Measurements from ENCODE around the gene TSPEAR.
"Not testable (repeated sequence)": the region's sequence is repeated elsewhere in the genome, so short reads cannot be mapped to it uniquely, and the experiment has no call there.

The TSPEAR gene

GRCh38 chr21:44640761-44641160 lies 70.6 kb downstream of the TSPEAR start:
- WGBS, 2 experiments: 93 to 94% methylated on average over 5 of the region's 5 CpGs
- no peak overlapping the region for H3K27ac ChIP-seq (ENCODE audit: insufficient read depth, low read depth, low read length, poor library complexity, severe bottlenecking)
- H3K27me3 ChIP-seq (ENCODE audit: control insufficient read depth, insufficient read depth, low read length, poor library complexity, severe bottlenecking): no peaks in the 10 kb centered on the region
- no peak overlapping the region for H3K4me3 ChIP-seq (ENCODE audit: insufficient read depth, low read depth, low read length)
- H3K9me3 ChIP-seq (ENCODE audit: control insufficient read depth, low read length): peaks cover 2% of the 10 kb centered on the region
- no peaks in the 10 kb centered on the region for H3K36me3 ChIP-seq (ENCODE audit: control insufficient read depth, insufficient read depth, low read length)
- peaks cover 12% of the 10 kb centered on the region for H3K4me1 ChIP-seq (ENCODE audit: control insufficient read depth, insufficient read depth, low read length)

GRCh38 chr21:44639331-44639655 lies 72.1 kb downstream of the TSPEAR start:
- H3K27me3 ChIP-seq (ENCODE audit: control insufficient read depth, insufficient read depth, low read length, poor library complexity, severe bottlenecking): no peaks in the 10 kb centered on the region
- WGBS, 2 experiments: 96% methylated on average over 12 of the region's 12 CpGs
- no peak overlapping the region for H3K27ac ChIP-seq (ENCODE audit: insufficient read depth, low read depth, low read length, poor library complexity, severe bottlenecking)
- no peak overlapping the region for H3K4me3 ChIP-seq (ENCODE audit: insufficient read depth, low read depth, low read length)
- H3K4me1 ChIP-seq (ENCODE audit: control insufficient read depth, insufficient read depth, low read length): peaks cover 12% of the 10 kb centered on the region
- no peaks in the 10 kb centered on the region for H3K36me3 ChIP-seq (ENCODE audit: control insufficient read depth, insufficient read depth, low read length)
- peaks cover 2% of the 10 kb centered on the region for H3K9me3 ChIP-seq (ENCODE audit: control insufficient read depth, low read length)

DNA sequence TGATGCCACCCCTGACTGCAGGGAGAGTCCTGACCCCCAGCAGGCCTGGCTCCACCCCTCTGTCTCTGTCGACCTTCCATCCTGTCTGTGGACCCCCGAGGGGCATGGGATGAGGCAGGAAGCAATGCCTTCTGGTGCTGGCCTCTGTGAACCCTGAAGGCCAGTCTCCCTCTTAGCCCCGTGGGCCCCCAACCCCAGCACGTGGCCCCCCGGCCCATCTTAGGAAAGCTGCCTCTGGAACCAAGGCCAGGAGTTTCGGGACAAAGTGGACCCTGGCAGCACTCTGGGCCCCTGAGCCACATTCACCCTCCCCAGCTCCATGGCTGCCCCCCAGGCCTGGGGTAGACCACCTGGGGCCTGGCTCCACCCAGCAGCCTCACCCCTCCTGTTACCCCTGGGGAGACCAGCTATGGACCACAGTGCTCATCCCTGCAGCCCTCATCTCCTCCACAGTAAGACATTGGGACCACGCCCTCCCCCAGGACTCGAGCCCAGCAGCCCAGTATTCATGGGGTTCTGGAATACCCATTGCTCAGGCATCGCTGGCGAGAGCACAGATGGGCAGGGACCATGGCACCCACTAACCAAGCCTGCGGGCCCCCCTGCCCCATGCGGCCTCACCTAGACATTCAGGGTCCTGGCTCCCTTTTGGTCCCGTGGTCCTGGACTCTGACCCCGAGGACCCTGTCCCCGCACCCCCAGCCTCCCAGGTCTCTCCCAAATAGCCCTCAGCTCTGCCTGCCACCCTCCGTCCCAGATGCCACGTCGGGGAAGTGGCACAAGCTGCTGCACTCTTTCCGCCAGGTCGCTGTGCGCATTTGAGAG lies 72.7 kb downstream of the TSPEAR start:
- WGBS, 2 experiments: 91 to 95% methylated on average over 19 to 20 of the region's 21 CpGs
- not testable (repeated sequence) for H3K4me3 ChIP-seq (ENCODE audit: insufficient read depth, low read depth, low read length); H3K27me3 ChIP-seq (ENCODE audit: control insufficient read depth, insufficient read depth, low read length, poor library complexity, severe bottlenecking)

DNA sequence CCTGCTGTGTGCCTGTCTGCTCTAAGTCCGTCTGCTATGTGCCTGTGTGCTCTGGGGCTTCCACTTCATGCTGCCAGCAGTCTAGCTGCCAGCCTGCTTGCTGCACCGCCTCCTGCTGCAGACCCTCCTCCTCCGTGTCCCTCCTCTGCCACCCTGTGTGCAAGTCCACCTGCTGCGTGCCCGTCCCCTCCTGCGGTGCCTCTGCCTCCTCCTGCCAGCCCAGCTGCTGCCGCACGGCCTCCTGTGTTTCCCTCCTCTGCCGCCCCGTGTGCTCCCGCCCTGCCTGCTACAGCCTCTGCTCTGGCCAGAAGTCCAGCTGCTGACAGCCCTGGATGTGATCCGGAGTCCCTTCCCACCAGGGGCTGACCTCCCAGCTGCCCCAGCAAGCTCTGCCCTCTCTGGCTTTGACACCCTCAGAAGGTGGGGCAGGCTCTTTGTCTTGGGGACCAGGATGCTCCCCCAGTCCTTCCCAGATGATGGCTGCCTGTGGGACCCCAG lies 73.5 kb downstream of the TSPEAR start:
- peaks cover 12% of the 10 kb centered on the region for H3K4me1 ChIP-seq (ENCODE audit: control insufficient read depth, insufficient read depth, low read length)
- 81 to 83% methylated on average over 7 to 8 of the region's 12 CpGs for WGBS, 2 experiments
- not testable (repeated sequence) for H3K27me3 ChIP-seq (ENCODE audit: control insufficient read depth, insufficient read depth, low read length, poor library complexity, severe bottlenecking)

More for the DNA sequence above, 72.7 kb downstream of the TSPEAR start:
- peaks cover 12% of the 10 kb centered on the region for H3K4me1 ChIP-seq (ENCODE audit: control insufficient read depth, insufficient read depth, low read length)
- H3K9me3 ChIP-seq (ENCODE audit: control insufficient read depth, low read length); H3K27ac ChIP-seq (ENCODE audit: insufficient read depth, low read depth, low read length, poor library complexity, severe bottlenecking); H3K36me3 ChIP-seq (ENCODE audit: control insufficient read depth, insufficient read depth, low read length): not testable (repeated sequence)

DNA sequence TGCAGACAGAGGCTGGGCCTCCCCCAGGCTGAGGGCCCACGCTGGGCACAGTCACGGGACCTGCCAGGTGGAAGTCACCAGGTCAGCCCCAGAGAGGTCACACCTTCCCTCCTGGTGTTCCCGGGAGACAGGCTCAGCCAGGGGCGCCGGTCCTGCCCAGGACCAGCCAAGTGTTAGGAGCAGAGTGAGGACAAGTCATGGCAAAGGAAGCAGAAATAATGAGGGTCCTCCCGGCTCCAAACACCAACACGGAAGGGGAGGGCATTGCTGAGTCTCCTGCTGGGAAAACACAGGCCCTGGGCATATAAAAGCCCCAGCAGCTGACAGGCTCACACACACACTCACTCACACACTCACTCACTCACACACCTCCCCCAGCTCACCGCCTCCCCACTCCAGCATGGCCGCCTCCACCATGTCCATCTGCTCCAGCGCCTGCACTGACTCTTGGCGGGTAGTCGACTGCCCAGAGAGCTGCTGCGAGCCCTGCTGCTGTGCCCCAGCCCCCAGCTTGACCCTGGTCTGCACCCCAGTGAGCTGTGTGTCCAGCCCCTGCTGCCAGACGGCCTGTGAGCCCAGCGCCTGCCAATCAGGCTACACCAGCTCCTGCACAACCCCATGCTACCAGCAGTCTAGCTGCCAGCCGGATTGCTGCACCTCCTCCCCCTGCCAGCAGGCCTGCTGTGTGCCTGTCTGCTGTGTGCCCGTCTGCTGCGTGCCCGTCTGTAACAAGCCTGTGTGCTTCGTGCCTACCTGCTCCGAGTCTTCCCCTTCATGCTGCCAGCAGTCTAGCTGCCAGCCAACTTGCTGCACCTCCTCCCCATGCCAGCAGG lies 74.1 kb downstream of the TSPEAR start, which contains the start of gene KRTAP10-10:
Gene KRTAP10-10 (plus strand): TSS at position 339 of the 833 bp plus-strand sequence. CDS start 62 bp downstream, at position 401.
- Histone ChIP-seq H3K4me1 (ENCODE audit: control insufficient read depth, insufficient read depth, low read length) (peaks cover 12% of the 10 kb centered on the region), H3K4me3 (ENCODE audit: insufficient read depth, low read depth, low read length) (no peak within 1 kb of the TSS), H3K9me3 (ENCODE audit: control insufficient read depth, low read length) (no peaks in the 10 kb centered on the region), H3K27me3 (ENCODE audit: control insufficient read depth, insufficient read depth, low read length, poor library complexity, severe bottlenecking) (no peaks in the 10 kb centered on the region), H3K36me3 (ENCODE audit: control insufficient read depth, insufficient read depth, low read length) (no peaks in the 10 kb centered on the region), H3K27ac (ENCODE audit: insufficient read depth, low read depth, low read length, poor library complexity, severe bottlenecking) (no peak within 1 kb of the TSS)
- WGBS, 2 experiments: 72 to 75% methylated on average over 21 of the region's 21 CpGs

More for the DNA sequence above, 73.5 kb downstream of the TSPEAR start:
- not testable (repeated sequence) for H3K27ac ChIP-seq (ENCODE audit: insufficient read depth, low read depth, low read length, poor library complexity, severe bottlenecking); H3K36me3 ChIP-seq (ENCODE audit: control insufficient read depth, insufficient read depth, low read length); H3K9me3 ChIP-seq (ENCODE audit: control insufficient read depth, low read length); H3K4me3 ChIP-seq (ENCODE audit: insufficient read depth, low read depth, low read length)

GRCh38 chr21:44636209-44637017 lies 75.0 kb downstream of the TSPEAR start:
- 92 to 95% methylated on average over 15 of the region's 15 CpGs for WGBS, 2 experiments

DNA sequence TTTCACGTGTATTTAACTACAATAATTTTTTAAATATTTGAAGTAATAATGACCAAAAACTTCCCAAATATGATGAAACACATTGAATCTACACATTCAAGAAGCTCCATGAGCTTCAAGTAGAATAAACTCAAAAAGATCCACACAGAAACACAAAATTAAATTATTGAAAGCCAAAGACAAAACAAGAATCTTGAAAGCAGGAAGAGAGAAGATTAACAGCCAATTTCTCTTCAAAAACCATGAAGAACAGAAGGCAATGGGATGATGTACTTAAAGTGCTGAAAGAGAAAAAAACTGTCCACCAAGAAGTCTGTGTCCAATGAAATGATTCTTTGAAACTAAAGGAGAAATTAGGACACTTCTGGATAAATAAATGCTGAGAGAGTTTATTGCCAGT lies 79.3 kb downstream of the TSPEAR start:
- WGBS, 2 experiments: 100% methylated on average over 1 of the region's 1 CpG; no CpG with 5 or more reads in 1 of the 2 experiments
- H3K4me3 ChIP-seq (ENCODE audit: insufficient read depth, low read depth, low read length): no peak overlapping the region
- no peak overlapping the region for H3K27ac ChIP-seq (ENCODE audit: insufficient read depth, low read depth, low read length, poor library complexity, severe bottlenecking)
- H3K36me3 ChIP-seq (ENCODE audit: control insufficient read depth, insufficient read depth, low read length): no peaks in the 10 kb centered on the region
- H3K27me3 ChIP-seq (ENCODE audit: control insufficient read depth, insufficient read depth, low read length, poor library complexity, severe bottlenecking): no peaks in the 10 kb centered on the region
- H3K9me3 ChIP-seq (ENCODE audit: control insufficient read depth, low read length): no peaks in the 10 kb centered on the region
- H3K4me1 ChIP-seq (ENCODE audit: control insufficient read depth, insufficient read depth, low read length): peaks cover 13% of the 10 kb centered on the region

More at GRCh38 chr21:44636209-44637017, 75.0 kb downstream of the TSPEAR start:
- Histone ChIP-seq H3K4me1 (ENCODE audit: control insufficient read depth, insufficient read depth, low read length) (peaks cover 12% of the 10 kb centered on the region), H3K36me3 (ENCODE audit: control insufficient read depth, insufficient read depth, low read length) (no peaks in the 10 kb centered on the region), H3K4me3 (ENCODE audit: insufficient read depth, low read depth, low read length) (no peak overlapping the region), H3K27ac (ENCODE audit: insufficient read depth, low read depth, low read length, poor library complexity, severe bottlenecking) (no peak overlapping the region), H3K27me3 (ENCODE audit: control insufficient read depth, insufficient read depth, low read length, poor library complexity, severe bottlenecking) (no peaks in the 10 kb centered on the region), H3K9me3 (ENCODE audit: control insufficient read depth, low read length) (no peaks in the 10 kb centered on the region)

DNA sequence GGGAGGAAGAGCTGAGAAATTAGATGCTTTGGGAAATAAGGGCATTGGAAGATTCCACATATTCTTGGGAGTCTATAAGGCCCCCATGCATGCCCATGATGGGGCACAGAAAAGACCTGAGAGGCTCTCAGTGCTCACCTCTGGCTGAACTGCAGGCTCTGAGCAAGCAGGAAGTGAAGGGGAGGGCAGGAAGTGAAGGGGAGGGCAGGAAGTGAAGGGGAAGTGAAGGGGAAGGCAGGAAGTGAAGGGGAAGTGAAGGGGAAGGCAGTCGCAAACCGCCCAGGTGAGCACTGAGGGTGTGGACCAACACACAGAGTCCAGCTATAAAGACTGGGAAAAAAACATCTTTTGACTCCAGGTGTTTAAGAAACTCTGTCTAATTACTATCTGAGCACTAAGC lies 80.9 kb downstream of the TSPEAR start:
- Histone ChIP-seq H3K4me1 (ENCODE audit: control insufficient read depth, insufficient read depth, low read length) (peaks cover 8% of the 10 kb centered on the region), H3K9me3 (ENCODE audit: control insufficient read depth, low read length) (no peaks in the 10 kb centered on the region), H3K27me3 (ENCODE audit: control insufficient read depth, insufficient read depth, low read length, poor library complexity, severe bottlenecking) (no peaks in the 10 kb centered on the region), H3K36me3 (ENCODE audit: control insufficient read depth, insufficient read depth, low read length) (no peaks in the 10 kb centered on the region), H3K4me3 (ENCODE audit: insufficient read depth, low read depth, low read length) (no peak overlapping the region), H3K27ac (ENCODE audit: insufficient read depth, low read depth, low read length, poor library complexity, severe bottlenecking) (no peak overlapping the region)
- 96 to 99% methylated on average over 2 of the region's 2 CpGs for WGBS, 2 experiments

DNA sequence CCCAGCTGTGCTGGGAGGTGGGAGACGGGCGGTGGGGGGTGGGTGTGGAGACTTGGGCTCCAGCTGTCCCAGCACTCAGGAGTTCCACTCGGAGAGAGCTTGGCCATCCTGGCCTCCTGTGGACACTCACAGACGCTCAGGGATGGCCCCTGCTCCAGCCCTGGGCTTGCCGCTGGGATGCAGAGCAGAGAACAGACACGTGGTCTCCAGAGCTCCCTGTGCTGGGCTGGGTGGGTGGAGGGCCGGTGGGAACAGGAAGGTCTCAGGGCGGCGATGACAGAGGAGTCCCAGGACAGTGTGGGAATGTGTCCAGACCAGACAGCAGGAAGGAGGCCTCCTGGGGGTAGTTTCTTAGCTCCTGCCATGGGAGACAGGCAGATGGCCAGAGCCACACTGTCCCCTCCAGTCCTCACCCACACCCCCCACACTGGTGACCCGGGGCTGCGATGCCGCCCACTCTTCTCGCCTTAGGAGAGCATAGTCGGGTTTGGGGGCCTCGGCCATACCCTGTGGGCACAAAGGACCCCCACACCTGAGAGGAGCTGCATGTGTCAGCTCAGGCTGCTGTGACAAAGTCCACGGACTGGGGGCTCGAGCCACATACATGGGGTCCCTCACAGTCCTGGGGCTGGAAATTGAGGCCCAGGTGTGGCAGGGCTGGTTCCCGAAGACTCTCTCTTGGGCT lies 82.5 kb downstream of the TSPEAR start:
- H3K9me3 ChIP-seq (ENCODE audit: control insufficient read depth, low read length): no peaks in the 10 kb centered on the region
- no peak overlapping the region for H3K27ac ChIP-seq (ENCODE audit: insufficient read depth, low read depth, low read length, poor library complexity, severe bottlenecking)
- H3K4me3 ChIP-seq (ENCODE audit: insufficient read depth, low read depth, low read length): no peak overlapping the region
- 93 to 94% methylated on average over 18 of the region's 18 CpGs for WGBS, 2 experiments
- H3K4me1 ChIP-seq (ENCODE audit: control insufficient read depth, insufficient read depth, low read length): peaks cover 8% of the 10 kb centered on the region
- H3K36me3 ChIP-seq (ENCODE audit: control insufficient read depth, insufficient read depth, low read length): no peaks in the 10 kb centered on the region
- H3K27me3 ChIP-seq (ENCODE audit: control insufficient read depth, insufficient read depth, low read length, poor library complexity, severe bottlenecking): no peaks in the 10 kb centered on the region

All from ectodermal cell (in vitro differentiated cells).